Astrocyte of the cerebellum (primary cell): ENCODE data around the gene ADGRG2.

ENCODE experiments used
- DNase-seq: peaks from one replicate; pipeline ENCODE4 v3.0.0-alpha.2; 2011; ENCODE audit warnings: low read depth
- H3K4me3 ChIP-seq: 2 replicates; pipeline ENCODE4 v1.5.1; 2011; ENCODE audit warnings: mild to moderate bottlenecking, low read depth, low read length, moderate library complexity
- CTCF ChIP-seq: IDR thresholded peaks from 2 replicates; pipeline ENCODE4 v1.5.1; 2012; ENCODE audit warnings: low read length, low read depth, moderate library complexity, mild to moderate bottlenecking; ENCODE audit errors: missing control alignments
- in situ Hi-C: cut with HindIII; loops from 2 replicates; pipeline ENCODE4 v1.10.0; 2017; ENCODE audit warnings: low sequenced_read_pairs

Gene ADGRG2

GRCh38 chrX:19065535-19065934, 56.7 kb downstream of the ADGRG2 start:
- H3K4me3 ChIP-seq, result no peak overlapping the region
- no peak for DNase-seq
- in situ Hi-C loops, result no loop called here
- TF ChIP-seq CTCF, result no peak

- no peak for TF ChIP-seq CTCF
- peak; percentile 18 for DNase-seq
- in situ Hi-C loops, result no loop called here
- no peak overlapping the region for H3K4me3 ChIP-seq
Observed at GRCh38 chrX:19064175-19064574, 58.1 kb downstream of the ADGRG2 start.

GRCh38 chrX:19063030-19063429, 59.2 kb downstream of the ADGRG2 start:
- no peak overlapping the region for H3K4me3 ChIP-seq
- TF ChIP-seq CTCF, result no peak
- in situ Hi-C loops, result no loop called here
- DNase-seq, result no peak

GRCh38 chrX:19059067-19059466, 63.2 kb downstream of the ADGRG2 start:
- no peak for TF ChIP-seq CTCF
- no peak overlapping the region for H3K4me3 ChIP-seq
- DNase-seq, result no peak
- in situ Hi-C loops, result no loop called here

- no peak overlapping the region for H3K4me3 ChIP-seq
- DNase-seq, result no peak
- TF ChIP-seq CTCF, result no peak
- in situ Hi-C loops, result no loop called here
Observed at GRCh38 chrX:19057856-19058255, 64.4 kb downstream of the ADGRG2 start.

GRCh38 chrX:19049110-19049509, 73.2 kb downstream of the ADGRG2 start:
- TF ChIP-seq CTCF, result no peak
- in situ Hi-C loops, result no loop called here
- no peak overlapping the region for H3K4me3 ChIP-seq
- no peak for DNase-seq
